BLaER1 treated with 17β-estradiol and CSF1 and Interleukin-3, amounts not matched to agents 10 nM and 100 nM (cell line): ENCODE measurements around the gene MRPL20.
"Not testable (repeated sequence)": the region's sequence is repeated elsewhere in the genome, so short reads cannot be mapped to it uniquely, and the experiment has no call there.

Source experiments
- H3K27ac ChIP-seq, 11 experiments: shearing (Covaris generic); formaldehyde crosslinking; 2 replicates each; pipeline ENCODE4 v1.8.1; 2022
- H3K27me3 ChIP-seq, 11 experiments: shearing (Covaris generic); formaldehyde crosslinking; 2 replicates each; pipeline ENCODE4 v1.8.1; 2022
- H3K36me3 ChIP-seq, 11 experiments: shearing (Covaris generic); formaldehyde crosslinking; 2 replicates each; pipeline ENCODE4 v1.8.1; 2022
- H3K4me1 ChIP-seq, 10 experiments: shearing (Covaris generic); formaldehyde crosslinking; 2 replicates each; pipeline ENCODE4 v1.8.1; 2022
- H3K4me2 ChIP-seq, 11 experiments: shearing (Covaris generic); formaldehyde crosslinking; 2 replicates each; pipeline ENCODE4 v1.8.1; 2022
- H3K4me3 ChIP-seq, 10 experiments: shearing (Covaris generic); formaldehyde crosslinking; 2 replicates each; pipeline ENCODE4 v1.8.1; 2022
- H3K9ac ChIP-seq, 11 experiments: shearing (Covaris generic); formaldehyde crosslinking; 2 replicates each; pipeline ENCODE4 v1.8.1; 2022
- H3K9me3 ChIP-seq, 11 experiments: shearing (Covaris generic); formaldehyde crosslinking; replicated peaks in 1 of 11; 2 replicates each; pipeline ENCODE4 v1.8.1; 2022
- H4K20me1 ChIP-seq, 11 experiments: shearing (Covaris generic); formaldehyde crosslinking; 2 replicates each; pipeline ENCODE4 v1.8.1; 2022
- Cebpa-rat ChIP-seq, 11 experiments: shearing (Covaris generic); IDR thresholded peaks; 2 replicates each; pipeline ENCODE4 v1.8.1; 2022

MRPL20 gene

GRCh38 chr1:1371746-1372711 is 35.1 kb downstream of the MRPL20 start:
- H3K4me1 ChIP-seq, result peaks cover 46 to 62% (median 59%) of the 10 kb centered on the region in 10 experiments
- no peaks in the 10 kb centered on the region for H3K27me3 ChIP-seq
- peak overlapping the region in 10 of 11 experiments; percentile 40 to 97 (median 77); a peak in 19 of 22 replicates for H3K27ac ChIP-seq
- H3K9me3 ChIP-seq, result peaks cover 0 to 9% (median 5%) of the 10 kb centered on the region in 11 experiments; a peak in 17 of 22 replicates
- peaks cover 8 to 31% (median 20%) of the 10 kb centered on the region in 11 experiments for H3K36me3 ChIP-seq
- peak overlapping the region; percentile 95 to 100 (median 100) for H3K4me2 ChIP-seq
- peaks cover 4 to 45% (median 41%) of the 10 kb centered on the region in 11 experiments; a peak in 21 of 22 replicates for H4K20me1 ChIP-seq
- H3K4me3 ChIP-seq, result peak overlapping the region in 9 of 10 experiments; percentile 33 to 84 (median 49); a peak in 16 of 20 replicates
- H3K9ac ChIP-seq, result peak overlapping the region; percentile 53 to 99 (median 97); a peak in 21 of 22 replicates
- TF ChIP-seq Cebpa-rat (IDR thresholded peaks at IDR 0.05), result no peak

GRCh38 chr1:1371364-1371745 is 35.7 kb downstream of the MRPL20 start:
- Histone ChIP-seq H3K4me1 (peaks cover 45 to 62% (median 59%) of the 10 kb centered on the region in 10 experiments), H3K27ac (peak overlapping the region in 9 of 11 experiments; percentile 61 to 97 (median 77); a peak in 18 of 22 replicates), H3K9me3 (peaks cover 5 to 16% (median 12%) of the 10 kb centered on the region in 11 experiments; a peak in 20 of 22 replicates), H3K27me3 (no peaks in the 10 kb centered on the region), H3K9ac (peak overlapping the region; percentile 53 to 99 (median 97); a peak in 21 of 22 replicates), H4K20me1 (peaks cover 4 to 45% (median 41%) of the 10 kb centered on the region in 11 experiments; a peak in 21 of 22 replicates), H3K36me3 (peaks cover 8 to 26% (median 19%) of the 10 kb centered on the region in 11 experiments), H3K4me3 (peak overlapping the region in 9 of 10 experiments; percentile 33 to 84 (median 49); a peak in 15 of 20 replicates), H3K4me2 (peak overlapping the region; percentile 95 to 100 (median 100))
- TF ChIP-seq Cebpa-rat (IDR thresholded peaks at IDR 0.05), result peak in 8 of 11 experiments; percentile 26 to 85 (median 64); a peak in 10 of 22 replicates

GRCh38 chr1:1370771-1371300 is 36.3 kb downstream of the MRPL20 start:
- H3K4me1 ChIP-seq, result peaks cover 40 to 57% (median 53%) of the 10 kb centered on the region in 10 experiments
- peak overlapping the region in 7 of 10 experiments; percentile 27 to 84 (median 49); a peak in 7 of 20 replicates for H3K4me3 ChIP-seq
- H3K9ac ChIP-seq, result peak overlapping the region; percentile 41 to 99 (median 97); a peak in 19 of 22 replicates
- H3K4me2 ChIP-seq, result peak overlapping the region; percentile 95 to 100 (median 100)
- peaks cover 7 to 21% (median 15%) of the 10 kb centered on the region in 11 experiments for H3K36me3 ChIP-seq
- H3K9me3 ChIP-seq, result peaks cover 9 to 21% (median 17%) of the 10 kb centered on the region in 11 experiments; a peak in 20 of 22 replicates
- H3K27ac ChIP-seq, result peak overlapping the region in 9 of 11 experiments; percentile 35 to 97 (median 72); a peak in 17 of 22 replicates
- peaks cover 4 to 45% (median 41%) of the 10 kb centered on the region in 11 experiments; a peak in 21 of 22 replicates for H4K20me1 ChIP-seq
- H3K27me3 ChIP-seq, result no peaks in the 10 kb centered on the region
- TF ChIP-seq Cebpa-rat (IDR thresholded peaks at IDR 0.05), result no peak

- H3K36me3 ChIP-seq, result peaks cover 7 to 21% (median 15%) of the 10 kb centered on the region in 11 experiments
- peak overlapping the region in 8 of 11 experiments; percentile 59 to 97 (median 76); a peak in 12 of 22 replicates for H3K27ac ChIP-seq
- H3K27me3 ChIP-seq, result not testable (repeated sequence)
Observed at GRCh38 chr1:1370094-1370493, 37.0 kb downstream of the MRPL20 start.

GRCh38 chr1:1367315-1367714 is 39.8 kb downstream of the MRPL20 start:
- Histone ChIP-seq H3K4me3 (no peak overlapping the region), H3K9me3 (peaks cover 10 to 26% (median 21%) of the 10 kb centered on the region in 11 experiments; a peak in 20 of 22 replicates), H3K27me3 (no peaks in the 10 kb centered on the region), H3K27ac (no peak overlapping the region), H3K36me3 (peaks cover 0 to 2% (median 0%) of the 10 kb centered on the region in 11 experiments; a peak in 3 of 22 replicates), H4K20me1 (peaks cover 4 to 22% (median 17%) of the 10 kb centered on the region in 11 experiments; a peak in 21 of 22 replicates), H3K4me2 (no peak overlapping the region), H3K4me1 (peaks cover 19 to 33% (median 31%) of the 10 kb centered on the region in 10 experiments), H3K9ac (no peak overlapping the region)
- TF ChIP-seq Cebpa-rat (IDR thresholded peaks at IDR 0.05), result no peak

More at GRCh38 chr1:1370094-1370493, 37.0 kb downstream of the MRPL20 start:
- H3K4me3 ChIP-seq, result not testable (repeated sequence)
- Histone ChIP-seq H3K4me2 (peak overlapping the region in 10 of 11 experiments; percentile 95 to 100 (median 100); a peak in 20 of 22 replicates), H3K9ac (peak overlapping the region in 9 of 11 experiments; percentile 57 to 99 (median 97); a peak in 12 of 22 replicates), H3K9me3 (peaks cover 10 to 26% (median 21%) of the 10 kb centered on the region in 11 experiments; a peak in 20 of 22 replicates), H3K4me1 (peaks cover 39 to 54% (median 52%) of the 10 kb centered on the region in 10 experiments), H4K20me1 (peaks cover 4 to 45% (median 41%) of the 10 kb centered on the region in 11 experiments; a peak in 21 of 22 replicates)

- peaks cover 10 to 26% (median 21%) of the 10 kb centered on the region in 11 experiments; a peak in 20 of 22 replicates for H3K9me3 ChIP-seq
- H3K27me3 ChIP-seq, result no peaks in the 10 kb centered on the region
- H3K4me3 ChIP-seq, result no peak overlapping the region
- no peaks in the 10 kb centered on the region for H3K36me3 ChIP-seq
- H3K4me1 ChIP-seq, result peaks cover 13 to 26% (median 24%) of the 10 kb centered on the region in 10 experiments
- no peak for TF ChIP-seq Cebpa-rat (IDR thresholded peaks at IDR 0.05)
- no peak overlapping the region for H3K27ac ChIP-seq
- no peak overlapping the region for H3K9ac ChIP-seq
- H3K4me2 ChIP-seq, result no peak overlapping the region
- H4K20me1 ChIP-seq, result peaks cover 2 to 16% (median 11%) of the 10 kb centered on the region in 11 experiments; a peak in 21 of 22 replicates
Observed at GRCh38 chr1:1366699-1367066, 40.4 kb downstream of the MRPL20 start.

GRCh38 chr1:1365875-1366698 is 41.0 kb downstream of the MRPL20 start:
- TF ChIP-seq Cebpa-rat (IDR thresholded peaks at IDR 0.05), result no peak
- peaks cover 10 to 26% (median 21%) of the 10 kb centered on the region in 11 experiments; a peak in 20 of 22 replicates for H3K9me3 ChIP-seq
- no peak overlapping the region for H3K9ac ChIP-seq
- H4K20me1 ChIP-seq, result peaks cover 0 to 10% (median 5%) of the 10 kb centered on the region in 11 experiments; a peak in 11 of 22 replicates
- no peak overlapping the region for H3K4me2 ChIP-seq
- H3K36me3 ChIP-seq, result no peaks in the 10 kb centered on the region
- no peaks in the 10 kb centered on the region for H3K27me3 ChIP-seq
- peaks cover 7 to 21% (median 18%) of the 10 kb centered on the region in 10 experiments for H3K4me1 ChIP-seq
- no peak overlapping the region for H3K27ac ChIP-seq
- H3K4me3 ChIP-seq, result no peak overlapping the region
